HG03280 (cell line): Measurements from ENCODE around the gene NFATC1.
"Not testable (repeated sequence)": the region's sequence is repeated elsewhere in the genome, so short reads cannot be mapped to it uniquely, and the experiment has no call there.

Source experiments
- ATAC-seq: cut with Tn5 transposase; IDR thresholded peaks from one replicate; pipeline ENCODE4 v1.9.1; 2021; ENCODE audit warnings: mild to moderate bottlenecking, moderate library complexity; ENCODE audit not compliant: unreplicated experiment

Gene NFATC1

DNA sequence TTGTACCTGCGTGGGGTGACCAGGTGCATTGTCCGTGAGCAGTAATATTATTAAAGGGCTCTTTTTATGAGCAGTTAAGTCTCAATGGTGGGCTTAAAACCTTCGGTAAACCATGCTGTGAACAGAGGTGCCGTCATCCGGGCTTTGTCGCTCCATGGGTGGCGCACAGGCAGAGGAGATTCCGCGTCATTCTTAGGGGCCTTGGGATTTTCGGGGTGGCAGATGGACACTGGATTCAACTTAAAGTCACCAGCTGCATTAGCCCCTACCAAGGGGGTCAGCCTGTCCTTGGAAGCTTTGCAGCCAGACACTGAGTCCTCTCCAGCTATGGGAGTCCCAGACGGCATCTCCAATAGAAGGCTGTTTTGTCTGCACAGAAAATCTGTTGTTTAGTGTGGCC is 107.7 kb downstream of the NFATC1 start:
- no peak for ATAC-seq

GRCh38 chr18:79504034-79504433 is 108.3 kb downstream of the NFATC1 start:
- ATAC-seq, result no peak

DNA sequence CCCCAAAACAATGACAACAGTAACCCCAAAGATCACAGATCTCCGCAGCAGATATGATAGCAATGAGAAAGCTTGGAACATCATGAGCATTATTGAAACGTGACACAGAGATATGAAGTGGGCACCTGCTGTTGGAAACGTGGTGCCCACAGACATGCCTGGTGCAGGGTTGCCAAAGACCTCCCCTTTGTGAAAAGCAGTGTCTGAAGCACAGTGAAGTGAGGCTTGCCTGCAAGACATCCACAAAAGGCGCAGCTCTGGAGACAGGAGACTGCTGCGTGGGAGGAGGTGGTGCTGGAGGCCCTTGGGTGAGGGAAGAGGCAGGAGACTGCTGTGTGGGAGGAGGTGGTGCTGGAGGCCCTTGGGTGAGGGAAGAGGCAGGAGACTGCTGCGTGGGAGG is 108.8 kb downstream of the NFATC1 start:
- ATAC-seq, result not testable (repeated sequence)

GRCh38 chr18:79505465-79505864 is 109.7 kb downstream of the NFATC1 start:
- not testable (repeated sequence) for ATAC-seq

- no peak for ATAC-seq
Measured at GRCh38 chr18:79506191-79507075, 110.7 kb downstream of the NFATC1 start.

DNA sequence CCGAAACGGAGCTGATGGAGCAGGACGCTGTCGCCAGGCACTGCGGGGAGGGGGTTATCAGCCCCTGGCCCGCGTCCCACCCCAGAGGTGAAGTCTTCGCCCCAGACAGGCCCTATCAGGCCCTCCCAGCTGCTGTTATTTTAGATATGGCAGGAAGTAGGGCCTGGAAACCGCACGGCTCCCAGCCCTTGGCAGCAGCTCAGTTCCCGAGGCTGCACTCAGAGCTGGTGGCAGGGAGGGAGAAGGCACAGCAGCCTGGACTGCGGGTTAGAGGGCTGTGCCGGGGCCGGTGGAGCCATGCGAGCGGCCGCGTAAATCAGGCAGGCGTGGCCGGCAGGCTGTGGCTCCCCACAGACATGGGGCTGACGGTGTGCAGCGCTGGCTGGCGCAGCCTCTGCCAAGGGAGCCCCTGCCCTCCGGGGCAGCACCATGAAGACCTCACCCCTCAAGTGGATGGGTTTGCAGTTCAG is 111.4 kb downstream of the NFATC1 start:
- ATAC-seq, result no peak

DNA sequence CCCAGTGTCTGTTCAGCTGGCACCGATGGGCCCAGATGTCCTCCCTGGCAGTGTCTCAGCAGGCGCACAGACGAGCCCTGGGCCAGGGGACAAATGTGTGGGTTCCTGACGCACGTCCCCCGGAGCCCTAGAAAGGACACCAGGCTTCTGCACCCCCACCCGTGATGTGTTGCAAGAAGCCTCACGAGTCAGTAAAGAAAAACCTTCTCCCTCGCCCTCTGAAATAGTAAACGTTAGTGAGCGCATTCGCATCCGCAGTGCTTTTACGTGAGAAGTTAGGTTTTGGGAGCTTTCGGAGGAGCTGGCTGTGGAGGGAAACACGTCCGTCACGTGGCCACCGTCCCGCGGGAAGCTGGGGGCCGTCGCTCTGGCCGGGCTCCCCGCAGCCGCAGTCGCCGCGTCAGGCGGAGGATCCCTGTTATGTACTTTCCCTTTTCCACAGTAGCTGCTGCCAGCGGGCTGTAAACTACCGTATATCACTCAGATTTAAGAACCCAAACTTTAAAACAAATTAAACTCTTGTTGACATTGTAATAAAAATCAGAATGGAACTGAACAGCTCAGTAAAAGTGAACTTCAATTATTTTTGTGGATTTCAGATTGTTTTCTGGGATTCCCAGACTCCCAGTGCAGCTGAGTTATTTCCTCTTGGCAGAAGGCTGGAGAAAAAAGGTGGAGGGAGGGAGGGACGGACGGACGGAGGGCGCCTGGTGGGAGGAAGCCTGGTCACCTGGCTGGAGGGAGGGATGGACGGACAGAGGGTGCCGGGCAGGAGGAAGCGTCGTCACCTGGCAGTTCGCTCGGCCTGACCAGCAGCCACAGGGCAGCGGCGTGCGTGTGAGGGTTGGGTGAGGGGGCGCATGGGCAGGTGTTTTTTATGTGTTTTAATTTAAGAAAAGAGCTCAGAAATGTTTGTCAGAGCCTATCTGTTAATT is 112.1 kb downstream of the NFATC1 start:
- no peak for ATAC-seq

GRCh38 chr18:79508565-79509535 is 113.1 kb downstream of the NFATC1 start:
- no peak for ATAC-seq

- no peak for ATAC-seq
Measured at GRCh38 chr18:79509536-79509930, 113.8 kb downstream of the NFATC1 start.

- no peak for ATAC-seq
Measured at GRCh38 chr18:79510046-79510685, 114.4 kb downstream of the NFATC1 start.

DNA sequence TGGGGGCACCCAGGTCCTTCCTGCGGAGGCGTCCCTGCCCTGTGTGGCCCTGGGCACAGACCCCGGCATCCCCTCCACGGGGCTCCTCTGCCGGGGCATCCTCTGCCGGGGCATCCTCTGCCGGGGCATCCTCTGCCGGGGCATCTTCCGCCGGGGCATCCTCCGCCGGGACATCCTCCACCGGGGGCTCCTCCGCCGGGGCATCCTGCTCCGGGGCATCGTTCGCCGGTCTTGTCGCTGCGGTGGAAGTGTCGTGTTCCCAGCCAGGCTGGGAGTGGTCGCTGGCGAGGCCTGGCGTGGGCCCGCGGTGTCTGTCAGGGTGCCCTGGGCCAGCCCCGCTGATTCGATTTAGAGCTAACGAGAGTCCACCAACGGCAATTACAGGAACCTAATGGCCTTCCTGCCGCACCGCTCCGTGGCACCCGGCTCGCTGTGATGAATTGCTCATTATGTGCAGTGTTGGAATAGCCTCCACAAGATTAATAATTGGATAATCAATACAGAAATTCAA is 115.1 kb downstream of the NFATC1 start:
- no peak for ATAC-seq

DNA sequence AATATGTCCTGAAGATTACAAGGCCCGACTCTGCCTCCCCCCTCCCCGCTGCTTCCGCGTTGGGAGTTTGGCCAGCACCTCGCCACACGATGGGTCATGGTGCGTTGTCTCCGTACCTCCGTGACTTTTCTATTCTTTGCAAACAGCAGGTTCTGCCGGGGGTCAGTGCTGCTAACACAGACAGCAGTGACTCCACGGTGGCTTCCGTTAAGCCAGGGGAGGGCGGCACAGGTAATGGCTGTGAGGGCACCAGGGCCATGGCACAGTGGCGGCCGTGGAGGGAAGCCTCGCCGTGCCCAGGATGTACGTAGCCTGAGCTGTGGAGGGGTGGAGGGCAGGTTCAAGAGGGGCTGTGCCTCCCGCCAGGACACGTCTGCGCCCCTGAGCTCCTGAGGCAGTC is 115.5 kb downstream of the NFATC1 start:
- ATAC-seq, result no peak

DNA sequence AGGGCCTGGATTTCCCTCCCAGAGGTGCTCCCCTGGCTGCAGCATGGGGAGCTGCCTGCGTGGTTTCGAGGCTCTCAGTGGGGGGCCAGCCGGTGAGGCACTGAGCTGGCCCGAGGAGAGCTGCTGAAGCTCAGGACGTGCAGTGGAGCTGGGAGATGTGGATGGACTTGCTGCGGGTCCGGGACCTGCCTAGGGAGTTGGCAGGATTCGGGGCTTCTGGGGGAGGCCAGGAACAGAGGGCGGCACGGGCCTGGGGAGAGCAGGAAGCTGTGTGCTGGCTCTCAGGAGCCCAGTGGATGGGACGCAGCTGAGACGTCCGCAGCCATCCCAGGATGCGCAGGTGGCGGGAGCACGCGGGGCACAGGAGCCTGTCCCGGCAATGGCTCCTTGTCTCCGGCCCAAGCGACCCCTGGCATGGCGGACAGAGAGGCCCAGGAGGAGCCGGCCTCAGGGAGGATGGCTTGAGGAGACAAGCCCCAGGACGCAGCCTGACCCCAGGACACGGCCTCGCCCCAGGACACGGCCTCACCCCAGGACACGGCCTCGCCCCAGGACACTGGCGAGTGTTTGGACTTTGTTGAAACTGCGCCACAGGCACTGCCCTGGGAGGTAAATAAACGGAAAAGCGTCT is 116.1 kb downstream of the NFATC1 start:
- no peak for ATAC-seq

- ATAC-seq, result no peak
Measured at GRCh38 chr18:79512461-79513380, 117.0 kb downstream of the NFATC1 start.

GRCh38 chr18:79513381-79514081 is 117.8 kb downstream of the NFATC1 start:
- no peak for ATAC-seq

GRCh38 chr18:79515331-79515730 is 119.6 kb downstream of the NFATC1 start:
- ATAC-seq, result no peak

DNA sequence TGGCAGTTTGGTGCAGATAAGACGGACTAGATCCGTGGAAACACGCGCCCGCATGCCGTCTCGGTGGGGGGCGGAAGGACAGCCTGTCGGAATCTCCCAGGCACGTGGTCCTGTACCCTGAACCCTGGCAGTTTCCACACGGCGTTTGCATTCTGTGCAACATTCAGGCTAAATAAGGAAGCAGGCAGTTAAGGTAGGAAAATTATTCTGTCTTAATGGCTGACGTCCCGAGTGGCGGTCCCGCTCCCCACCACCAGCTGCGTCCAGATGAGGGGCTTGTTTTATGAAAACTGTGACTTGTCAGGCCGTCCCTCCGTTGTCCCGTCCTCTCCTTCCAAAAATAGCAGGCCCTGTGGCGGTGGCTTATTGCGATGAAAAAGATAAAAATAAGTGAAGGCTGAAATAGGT is 120.2 kb downstream of the NFATC1 start:
- ATAC-seq, result no peak
